K562 (cell line): ENCODE measurements around the gene HS3ST3A1.

Experiments used
- BRD4 ChIP-seq: fragments of 200-600 bp; sonication (generic); IDR thresholded peaks from 2 replicates; pipeline ENCODE4 v1.6.1; 2017; ENCODE audit warnings: inconsistent platforms
- FOS ChIP-seq: IDR thresholded peaks from 3 replicates; pipeline ENCODE4 v1.6.1; 2011; ENCODE audit not compliant: insufficient read length; ENCODE audit errors: extremely low read depth
- KLF1 ChIP-seq: fragments of 450-650 bp; IDR thresholded peaks from 2 replicates; pipeline ENCODE4 v1.6.1; 2016; ENCODE audit warnings: missing genetic modification characterization, missing compliant biosample characterization
- RB1 ChIP-seq: fragments of 450-650 bp; IDR thresholded peaks from 2 replicates; pipeline ENCODE4 v1.6.1; 2017; ENCODE audit warnings: low read depth, mild to moderate bottlenecking
- ZNF24 ChIP-seq: fragments of 450-650 bp; IDR thresholded peaks from 2 replicates; pipeline ENCODE4 v1.6.1; 2016

GRCh38 chr17:13600475-13601321 lies 1.0 kb downstream of the HS3ST3A1 start:
- TF ChIP-seq KLF1 (no peak), BRD4 (no peak), ZNF24 (no peak), RB1 (no peak), FOS (no peak)
